Measurements from ENCODE around the gene TBC1D22A.

DNA sequence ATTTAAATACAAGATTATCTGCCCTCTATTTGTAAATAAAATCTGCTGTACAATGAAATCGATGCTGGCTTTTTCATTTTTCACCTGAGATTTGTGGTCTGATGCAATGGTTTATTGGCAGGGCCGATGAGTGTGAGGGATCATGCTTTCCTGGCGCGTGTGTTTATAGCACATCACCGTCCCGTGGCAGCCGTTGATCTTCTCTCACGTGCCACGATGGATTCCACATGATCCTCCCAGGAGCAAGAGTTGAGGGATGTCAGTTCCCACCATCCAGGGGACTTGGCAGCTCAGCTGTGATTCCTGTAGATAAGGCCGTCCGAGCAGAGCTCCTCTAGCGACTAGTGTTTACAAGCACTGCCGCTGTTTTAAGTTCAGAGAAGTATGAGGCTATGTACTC is 213.7 kb downstream of the TBC1D22A start:
- TF ChIP-seq SRF (IDR thresholded peaks at IDR 0.05; ENCODE audit: low read depth in 2 of 2, low read length in 2 of 2) (no peak), NFYA (IDR thresholded peaks at IDR 0.05; ENCODE audit: borderline replicate concordance, low read depth, low read length) (no peak), GABPA (IDR thresholded peaks at IDR 0.05; ENCODE audit: low read depth) (no peak), EP300 (IDR thresholded peaks at IDR 0.05; ENCODE audit: borderline replicate concordance in 1 of 2, control insufficient read depth in 1 of 2, low read depth in 2 of 2, low read length in 2 of 2) (no peak), POLR2AphosphoS5 (IDR thresholded peaks at IDR 0.05; ENCODE audit: low read length) (no peak), SUPT20H (IDR thresholded peaks at IDR 0.05; ENCODE audit: borderline replicate concordance, control insufficient read depth, low read depth, low read length) (no peak)
- TF ChIP-seq, protein P1, sequence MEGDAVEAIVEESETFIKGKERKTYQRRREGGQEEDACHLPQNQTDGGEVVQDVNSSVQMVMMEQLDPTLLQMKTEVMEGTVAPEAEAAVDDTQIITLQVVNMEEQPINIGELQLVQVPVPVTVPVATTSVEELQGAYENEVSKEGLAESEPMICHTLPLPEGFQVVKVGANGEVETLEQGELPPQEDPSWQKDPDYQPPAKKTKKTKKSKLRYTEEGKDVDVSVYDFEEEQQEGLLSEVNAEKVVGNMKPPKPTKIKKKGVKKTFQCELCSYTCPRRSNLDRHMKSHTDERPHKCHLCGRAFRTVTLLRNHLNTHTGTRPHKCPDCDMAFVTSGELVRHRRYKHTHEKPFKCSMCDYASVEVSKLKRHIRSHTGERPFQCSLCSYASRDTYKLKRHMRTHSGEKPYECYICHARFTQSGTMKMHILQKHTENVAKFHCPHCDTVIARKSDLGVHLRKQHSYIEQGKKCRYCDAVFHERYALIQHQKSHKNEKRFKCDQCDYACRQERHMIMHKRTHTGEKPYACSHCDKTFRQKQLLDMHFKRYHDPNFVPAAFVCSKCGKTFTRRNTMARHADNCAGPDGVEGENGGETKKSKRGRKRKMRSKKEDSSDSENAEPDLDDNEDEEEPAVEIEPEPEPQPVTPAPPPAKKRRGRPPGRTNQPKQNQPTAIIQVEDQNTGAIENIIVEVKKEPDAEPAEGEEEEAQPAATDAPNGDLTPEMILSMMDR (IDR thresholded peaks at IDR 0.05 in 2 of 3, conservative IDR thresholded peaks at IDR 0.05 in 1 of 3; ENCODE audit: control insufficient read depth in 2 of 3, extremely low read depth in 1 of 3, insufficient read depth in 1 of 3, low read depth in 3 of 3, low read length in 3 of 3), result no peak
- TF ChIP-seq, protein P2, sequence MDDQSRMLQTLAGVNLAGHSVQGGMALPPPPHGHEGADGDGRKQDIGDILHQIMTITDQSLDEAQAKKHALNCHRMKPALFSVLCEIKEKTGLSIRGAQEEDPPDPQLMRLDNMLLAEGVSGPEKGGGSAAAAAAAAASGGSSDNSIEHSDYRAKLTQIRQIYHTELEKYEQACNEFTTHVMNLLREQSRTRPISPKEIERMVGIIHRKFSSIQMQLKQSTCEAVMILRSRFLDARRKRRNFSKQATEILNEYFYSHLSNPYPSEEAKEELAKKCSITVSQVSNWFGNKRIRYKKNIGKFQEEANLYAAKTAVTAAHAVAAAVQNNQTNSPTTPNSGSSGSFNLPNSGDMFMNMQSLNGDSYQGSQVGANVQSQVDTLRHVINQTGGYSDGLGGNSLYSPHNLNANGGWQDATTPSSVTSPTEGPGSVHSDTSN (IDR thresholded peaks at IDR 0.05; ENCODE audit: insufficient replicate concordance, low read depth, low read length), result no peak
- TF ChIP-seq, protein P3, sequence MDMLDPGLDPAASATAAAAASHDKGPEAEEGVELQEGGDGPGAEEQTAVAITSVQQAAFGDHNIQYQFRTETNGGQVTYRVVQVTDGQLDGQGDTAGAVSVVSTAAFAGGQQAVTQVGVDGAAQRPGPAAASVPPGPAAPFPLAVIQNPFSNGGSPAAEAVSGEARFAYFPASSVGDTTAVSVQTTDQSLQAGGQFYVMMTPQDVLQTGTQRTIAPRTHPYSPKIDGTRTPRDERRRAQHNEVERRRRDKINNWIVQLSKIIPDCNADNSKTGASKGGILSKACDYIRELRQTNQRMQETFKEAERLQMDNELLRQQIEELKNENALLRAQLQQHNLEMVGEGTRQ (IDR thresholded peaks at IDR 0.05; ENCODE audit: borderline replicate concordance, low read depth, low read length), result no peak

Data from GM12878 (cell line).